Stimulated activated CD4-positive, alpha-beta T cell treated with anti-CD3 and anti-CD28 coated beads, Interleukin-15, amount 100 ng/mL, for 48 hours (primary cell): ENCODE data around the gene CALHM4.

ENCODE experiments used
- DNase-seq, 2 donors: peaks; one replicate each; pipeline ENCODE4 v3.0.0-alpha.2; 2020; ENCODE audit warnings: low read depth in 2 of 2

Gene CALHM4

DNA sequence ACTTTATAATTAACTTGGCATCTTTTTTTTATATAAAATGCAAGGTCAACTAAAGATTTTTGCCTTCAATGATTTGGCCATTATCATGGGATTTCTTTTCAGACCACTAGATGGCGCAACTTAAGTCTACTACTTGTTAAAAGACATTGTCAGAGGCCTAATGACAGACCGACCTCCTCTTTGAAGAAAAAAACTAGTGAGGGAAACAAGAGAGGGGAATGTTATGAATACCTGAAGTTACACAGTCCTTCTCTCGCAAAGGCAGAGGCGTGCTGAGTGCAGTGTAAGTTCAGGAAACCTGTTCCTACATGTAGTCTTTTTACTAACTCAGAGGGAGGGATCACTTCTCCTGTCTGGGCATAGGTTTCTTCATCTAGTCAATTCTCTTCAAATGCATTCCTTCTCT is 17.3 kb upstream of the CALHM4 start:
- DNase-seq: peak in 1 of 2 donors; percentile 3

- no peak for DNase-seq
Observed at GRCh38 chr6:116542426-116542825, 11.1 kb upstream of the CALHM4 start.

DNA sequence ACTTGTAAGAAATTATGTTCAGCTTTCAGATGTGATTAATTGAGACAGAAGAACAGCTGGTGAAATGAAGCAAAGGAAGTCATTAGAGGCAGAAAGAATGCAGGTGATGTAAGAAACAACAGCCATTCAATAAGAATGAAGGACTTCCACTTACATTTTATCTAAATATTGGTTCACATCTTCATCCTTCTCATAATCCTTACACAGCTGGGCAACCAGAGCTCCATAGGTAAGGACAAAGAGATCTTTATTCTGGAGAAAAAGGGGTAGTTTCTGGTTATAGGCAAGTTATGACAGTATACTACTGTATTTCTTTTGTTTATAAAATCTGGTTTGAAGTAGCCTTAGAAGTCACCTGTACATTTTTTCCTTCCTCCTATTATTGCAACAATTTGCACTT is 10.4 kb upstream of the CALHM4 start:
- no peak for DNase-seq

DNA sequence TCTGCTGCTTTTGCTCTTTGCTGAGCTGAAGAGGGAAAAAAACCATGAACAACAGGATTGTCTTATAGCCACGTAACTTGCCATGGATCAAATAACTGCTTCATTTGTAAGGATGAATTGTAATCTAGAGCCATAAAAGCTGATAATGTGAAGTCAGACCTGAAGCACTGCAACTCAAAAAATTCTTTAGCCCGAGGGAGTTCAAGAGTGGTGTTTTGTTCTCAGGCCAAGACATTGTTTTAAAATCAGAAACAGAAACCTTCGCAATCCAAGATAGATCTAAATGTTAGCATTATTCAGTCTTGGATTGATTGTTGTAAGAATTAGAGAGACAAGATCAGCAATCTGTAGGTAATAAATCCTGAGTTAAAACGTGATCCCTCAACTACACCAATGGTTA is 7.9 kb upstream of the CALHM4 start, which contains the start of gene TRAPPC3L:
TSS of gene TRAPPC3L (minus strand) at position 34 of the 400 bp plus-strand sequence. CDS start 170 bp downstream, outside the sequence.
- DNase-seq: no peak

DNA sequence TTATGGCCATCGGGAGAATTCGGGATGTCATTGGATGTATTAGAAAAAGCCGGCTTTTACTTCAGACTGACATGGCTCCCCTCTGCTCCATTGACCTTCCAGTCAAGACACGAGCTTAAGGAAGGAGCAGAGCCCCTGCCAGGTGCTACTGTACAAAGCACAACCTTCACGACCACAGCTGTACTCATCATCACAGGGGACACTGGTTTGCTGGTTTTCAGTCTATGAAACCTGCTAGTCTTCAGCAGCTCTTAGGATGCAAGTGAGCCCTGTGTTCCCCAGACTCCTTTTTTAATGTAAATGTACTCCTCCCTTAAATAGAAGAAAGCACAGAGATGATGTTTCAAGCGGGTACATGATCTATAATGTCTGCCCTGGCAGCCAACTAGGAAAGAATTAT is 6.2 kb upstream of the CALHM4 start:
- DNase-seq: no peak

DNA sequence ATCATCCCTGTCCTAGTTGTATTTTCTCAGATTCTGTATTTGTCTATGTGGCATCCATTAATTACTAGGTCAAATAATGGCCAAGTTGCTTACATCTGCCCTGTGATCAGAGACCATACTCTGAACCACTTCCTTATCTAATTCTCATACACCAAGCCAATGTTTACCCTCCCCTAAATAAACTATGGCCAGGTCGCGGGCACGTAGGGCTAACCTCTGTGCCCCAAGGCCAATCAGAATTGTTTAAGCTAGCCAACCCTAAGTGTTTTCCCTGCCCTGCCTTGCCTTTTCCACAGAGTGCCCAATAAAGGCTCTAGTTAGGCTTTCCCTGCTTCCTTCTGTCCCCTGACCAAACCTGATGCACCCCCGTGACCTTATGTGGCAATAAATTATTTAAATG is 2.8 kb upstream of the CALHM4 start:
- no peak for DNase-seq

DNA sequence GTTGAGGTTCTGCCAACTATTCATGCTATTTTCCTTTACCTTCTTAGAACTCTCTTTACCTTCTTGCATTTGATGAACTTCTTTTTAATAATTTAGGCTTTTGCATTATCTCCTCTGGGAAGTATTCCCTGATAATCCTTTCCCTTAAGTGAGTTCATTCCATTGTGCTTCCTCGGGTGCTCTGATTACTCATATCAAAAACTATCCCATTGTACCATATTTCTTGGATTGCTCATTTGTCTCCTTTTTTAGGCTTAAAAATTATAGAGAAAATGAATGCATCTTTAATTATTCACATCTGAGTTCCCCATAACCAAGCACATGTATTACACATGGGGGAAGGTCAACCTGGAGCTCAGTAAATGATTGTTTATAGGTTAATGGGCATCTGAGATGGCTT is 2.5 kb downstream of the CALHM4 start:
- DNase-seq: no peak

DNA sequence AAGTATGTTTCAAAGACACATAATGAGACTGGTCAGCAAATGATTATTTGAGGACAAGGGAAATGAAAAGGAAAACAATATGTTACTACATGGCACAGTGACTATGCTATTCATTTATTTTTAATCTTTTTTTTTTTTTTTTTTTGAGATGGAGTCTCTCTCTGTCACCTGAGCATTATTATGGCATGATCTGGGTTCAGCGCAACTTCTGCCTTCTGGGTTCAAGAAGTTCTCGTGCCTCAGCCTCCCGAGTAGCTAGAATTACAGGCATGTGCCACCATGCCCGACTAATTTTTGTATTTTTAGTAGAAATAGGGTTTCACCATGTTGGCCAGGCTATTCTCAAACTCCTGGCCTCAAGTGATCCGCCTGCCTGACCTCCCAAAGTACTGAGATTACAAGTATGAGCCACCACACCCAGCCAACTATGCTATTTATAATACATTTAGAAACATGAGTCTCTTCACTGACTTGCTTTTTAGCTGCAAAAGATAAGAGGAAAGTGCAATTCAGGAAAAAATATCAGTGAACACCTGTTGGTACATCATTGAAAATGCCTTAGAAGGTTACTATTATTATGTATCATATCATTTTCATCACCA is 3.4 kb downstream of the CALHM4 start:
- DNase-seq: no peak

- DNase-seq: no peak
Observed at GRCh38 chr6:116557893-116558292, 4.3 kb downstream of the CALHM4 start.

DNA sequence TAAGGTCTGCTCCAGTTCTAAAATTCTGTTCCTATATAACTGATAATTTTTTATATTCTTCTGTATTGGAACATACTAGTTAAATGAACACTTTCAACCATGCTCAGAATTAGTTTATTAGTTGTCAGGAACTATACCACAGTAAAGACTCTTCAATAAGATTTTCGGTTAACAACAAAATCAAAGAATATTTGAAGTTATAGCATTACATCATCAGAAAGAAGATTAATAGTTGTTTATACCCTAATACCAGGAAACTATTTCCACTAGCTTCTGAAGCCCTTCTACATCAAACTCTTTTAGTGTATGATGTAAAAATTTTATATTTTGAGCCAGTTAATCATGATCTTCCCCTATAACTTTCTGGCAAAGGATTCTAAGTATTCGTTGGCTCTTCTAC is 6.6 kb downstream of the CALHM4 start:
- no peak for DNase-seq

- peak; percentile 31 to 60 for DNase-seq
Observed at GRCh38 chr6:116561377-116562018, 7.9 kb downstream of the CALHM4 start.

DNA sequence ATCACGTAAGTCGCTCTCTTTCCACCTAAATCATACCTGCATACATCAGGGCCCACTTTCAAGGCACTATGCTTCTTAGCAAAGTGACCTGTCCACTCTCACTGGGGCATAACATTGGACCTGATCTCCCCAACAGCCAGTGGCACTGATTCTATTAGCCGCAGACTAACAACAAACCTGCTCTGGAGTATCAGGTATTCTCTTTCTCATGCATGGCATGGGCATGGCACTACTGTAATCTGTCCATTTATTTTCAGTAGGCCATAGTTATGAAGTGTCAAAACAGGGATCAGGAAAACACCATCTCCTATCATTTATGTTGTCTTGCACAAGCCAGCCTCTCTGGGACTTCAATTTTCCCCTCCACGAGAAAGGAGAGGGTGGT is 8.5 kb downstream of the CALHM4 start:
- no peak for DNase-seq

GRCh38 chr6:116562614-116563013 is 9.1 kb downstream of the CALHM4 start:
- DNase-seq: no peak

GRCh38 chr6:116563830-116564229 is 10.3 kb downstream of the CALHM4 start:
- DNase-seq: no peak

- DNase-seq: no peak
Observed at GRCh38 chr6:116564311-116564710, 10.8 kb downstream of the CALHM4 start.

DNA sequence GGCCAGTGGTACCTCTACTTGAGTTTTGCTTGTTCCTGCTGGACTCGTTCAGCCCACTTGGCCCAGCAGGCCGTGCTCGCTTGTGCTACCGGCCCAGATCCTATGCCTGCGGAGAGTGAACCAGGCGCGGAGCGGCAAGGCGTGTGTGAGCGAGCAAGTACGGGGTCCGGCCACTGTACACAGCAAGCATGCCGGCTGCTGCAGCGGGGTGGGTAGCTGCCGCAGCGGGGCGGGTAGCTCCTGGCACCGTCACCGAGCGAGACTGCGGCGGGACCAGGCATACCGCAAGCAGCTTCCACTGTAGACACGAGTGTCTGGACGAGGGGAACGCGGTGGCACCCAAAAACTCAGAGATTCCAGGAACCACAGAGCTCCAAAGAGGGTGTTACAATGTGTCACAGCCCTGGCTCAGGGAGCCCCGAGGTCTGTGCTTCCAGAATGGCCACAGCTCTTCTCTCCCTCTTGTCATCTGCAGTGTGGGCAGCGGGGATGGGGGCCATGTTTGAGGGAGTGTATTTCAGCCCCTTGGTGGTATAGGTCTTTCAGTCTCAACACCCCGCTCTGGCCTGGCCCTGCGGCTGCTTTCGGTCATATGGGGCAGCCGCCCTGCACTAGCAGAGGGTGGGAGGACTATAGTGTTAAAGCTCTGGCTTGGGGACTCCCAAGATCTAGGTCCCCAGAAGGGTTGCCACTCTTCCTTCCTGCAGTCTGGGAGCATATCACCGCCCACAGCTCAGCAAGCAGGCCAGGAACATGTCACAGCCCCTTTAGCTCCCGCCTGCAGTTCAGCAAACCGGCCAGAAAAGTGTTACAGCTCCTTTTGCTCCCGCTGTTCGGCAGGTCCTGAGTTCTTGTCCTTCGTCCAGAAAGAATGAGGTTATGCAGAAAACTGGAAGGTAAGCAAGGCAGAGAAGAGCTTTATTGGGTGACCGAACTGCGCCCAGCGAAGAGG is 11.6 kb downstream of the CALHM4 start:
- DNase-seq: no peak

- DNase-seq: no peak
Observed at GRCh38 chr6:116568111-116568510, 14.6 kb downstream of the CALHM4 start.

- DNase-seq: no peak
Observed at GRCh38 chr6:116568821-116569755, 15.5 kb downstream of the CALHM4 start.

- peak; percentile 97 to 98 for DNase-seq
Observed at GRCh38 chr6:116570856-116571682, 17.5 kb downstream of the CALHM4 start, which contains the start of gene RWDD1. Gene RWDD1 (plus strand): TSS chr6:116571504. CDS start chr6:116571583, 79 bp downstream.

GRCh38 chr6:116571683-116572000 is 18.1 kb downstream of the CALHM4 start:
- no peak for DNase-seq

GRCh38 chr6:116572162-116572561 is 18.6 kb downstream of the CALHM4 start:
- no peak for DNase-seq
